CD14-positive monocyte (primary cell): ENCODE measurements around the gene TTC7B. TPM values are rescaled to one million over a fixed set of nuclear protein-coding genes. Genes with fewer than 3 reads are reported as not detected.

ENCODE experiments used
- DNase-seq, 3 donors: peaks; one replicate each; pipeline ENCODE4 v3.0.0-alpha.2; 2011 to 2022
- H2AFZ ChIP-seq: 2 replicates; pipeline ENCODE4 v1.6.0; 2012; ENCODE audit warnings: mild to moderate bottlenecking, low read depth, low read length, inconsistent platforms; ENCODE audit not compliant: insufficient read depth, poor library complexity, severe bottlenecking
- H3K27ac ChIP-seq, 2 donors: 1 replicate in 1 of 2; 2 replicates in 1 of 2; pipeline ENCODE4 v1.5.1; 2012 to 2013; ENCODE audit warnings: low read length in 2 of 2, control low read depth in 1 of 2, inconsistent platforms in 1 of 2, low read depth in 1 of 2, mild to moderate bottlenecking in 1 of 2
- H3K27me3 ChIP-seq, 2 donors: one replicate each; pipeline versions ENCODE4 v1.6.0 to v1.6.1; 2011 to 2013; ENCODE audit warnings: low read length in 2 of 2; ENCODE audit not compliant: control insufficient read depth in 2 of 2, insufficient read depth in 2 of 2
- H3K36me3 ChIP-seq, 2 donors: replicated peaks in 1 of 2; 1 replicate in 1 of 2; 2 replicates in 1 of 2; pipeline versions ENCODE4 v1.5.1 to v1.6.1; 2012 to 2013; ENCODE audit warnings: low read length in 2 of 2, control low read depth in 1 of 2, inconsistent platforms in 1 of 2, mild to moderate bottlenecking in 1 of 2; ENCODE audit not compliant: insufficient read depth in 2 of 2, control insufficient read depth in 1 of 2
- H3K4me1 ChIP-seq, 2 donors: 1 replicate in 1 of 2; 2 replicates in 1 of 2; pipeline versions ENCODE4 v1.5.1 to v1.6.1; 2012 to 2013; ENCODE audit warnings: low read length in 2 of 2, control low read depth in 1 of 2, inconsistent platforms in 1 of 2, mild to moderate bottlenecking in 1 of 2, moderate library complexity in 1 of 2; ENCODE audit not compliant: insufficient read depth in 2 of 2, control insufficient read depth in 1 of 2
- H3K4me2 ChIP-seq: replicated peaks from 2 replicates; pipeline ENCODE3; 2012; ENCODE audit warnings: low read length, moderate library complexity, mild to moderate bottlenecking; ENCODE audit not compliant: poor library complexity, severe bottlenecking; ENCODE audit errors: extremely low read depth
- H3K4me3 ChIP-seq, 3 experiments: fragments of 200-600 bp in 1 of 3; sonication (generic) in 1 of 3; replicated peaks in 1 of 3; 1 replicate in 2 of 3; 2 replicates in 1 of 3; pipeline ENCODE4 v1.5.1; 2011 to 2013; ENCODE audit warnings: low read length in 3 of 3, mild to moderate bottlenecking in 3 of 3, control low read depth in 2 of 3, low read depth in 2 of 3, inconsistent platforms in 1 of 3, moderate library complexity in 1 of 3
- H3K79me2 ChIP-seq: 2 replicates; pipeline ENCODE4 v1.6.0; 2012; ENCODE audit warnings: mild to moderate bottlenecking, control low read depth, inconsistent platforms, low read length, moderate library complexity; ENCODE audit not compliant: insufficient read depth
- H3K9ac ChIP-seq: 2 replicates; pipeline ENCODE4 v1.6.0; 2017; ENCODE audit warnings: low read length, mild to moderate bottlenecking; ENCODE audit not compliant: insufficient read depth, poor library complexity, severe bottlenecking
- H3K9me3 ChIP-seq, 2 donors: replicated peaks in 1 of 2; 1 replicate in 1 of 2; 2 replicates in 1 of 2; pipeline versions ENCODE4 v1.5.1 to v1.6.1; 2012 to 2013; ENCODE audit warnings: low read length in 2 of 2, control low read depth in 1 of 2; ENCODE audit not compliant: control insufficient read depth in 1 of 2, insufficient read depth in 1 of 2
- H4K20me1 ChIP-seq: 2 replicates; pipeline ENCODE4 v1.6.0; 2012; ENCODE audit warnings: mild to moderate bottlenecking, low read length, control low read depth, moderate library complexity; ENCODE audit not compliant: insufficient read depth
- H3K27ac Mint-ChIP-seq, 7 donors: one replicate each; pipeline ENCODE4 v1.8.0; 2020; ENCODE audit warnings: mild to moderate bottlenecking in 7 of 7, mixed read lengths in 7 of 7, moderate library complexity in 6 of 7, inconsistent platforms in 2 of 7
- H3K27me3 Mint-ChIP-seq, 3 donors: one replicate each; pipeline ENCODE4 v1.8.0; 2021 to 2022; ENCODE audit warnings: low read depth in 3 of 3, mild to moderate bottlenecking in 3 of 3, mixed read lengths in 3 of 3, moderate library complexity in 3 of 3, inconsistent platforms in 1 of 3
- H3K36me3 Mint-ChIP-seq, 2 donors: one replicate each; pipeline ENCODE4 v1.8.0; 2020; ENCODE audit warnings: mixed read lengths in 2 of 2, inconsistent platforms in 1 of 2, mild to moderate bottlenecking in 1 of 2
- H3K4me1 Mint-ChIP-seq: one replicate; pipeline ENCODE4 v1.8.0; 2020; ENCODE audit warnings: mild to moderate bottlenecking, mixed read lengths
- H3K4me3 Mint-ChIP-seq, 2 donors: one replicate each; pipeline ENCODE4 v1.8.0; 2020; ENCODE audit warnings: mild to moderate bottlenecking in 2 of 2, mixed read lengths in 2 of 2, moderate library complexity in 1 of 2
- H3K9me3 Mint-ChIP-seq, 7 donors: one replicate each; pipeline ENCODE4 v1.8.0; 2020 to 2022; ENCODE audit warnings: mixed read lengths in 7 of 7, mild to moderate bottlenecking in 6 of 7, moderate library complexity in 6 of 7, inconsistent platforms in 2 of 7
- CTCF ChIP-seq: fragments of 200-600 bp; IDR thresholded peaks from one replicate; pipeline ENCODE4 v1.8.0; 2022; ENCODE audit warnings: antibody characterized with exemption, mild to moderate bottlenecking
- WGBS: methylation state at CpG from one replicate; pipeline ENCODE4 v1.1.5; 2013; ENCODE audit warnings: missing lambda C conversion rate; ENCODE audit not compliant: insufficient coverage; 5-methylcytosine and 5-hydroxymethylcytosine counted together
- intact Hi-C, 2 donors: fragments of 100-400 bp; cut with micrococcal nuclease; formaldehyde crosslinking; loops; one replicate each; pipeline versions ENCODE4 v1.15.0 to v1.15.1; 2023
- polyA plus RNA-seq, 3 donors: library from polyadenylated mRNA; depleted of rRNA in 1 of 3; unstranded in 2 of 3; stranded (reverse) in 1 of 3; fragments of 300-500 nt in 2 of 3; fragments of >200 nt in 1 of 3; fragmentation: Illumina TruSeq in 2 of 3; gene quantifications; 1 replicate in 2 of 3; 2 replicates in 1 of 3; pipeline ENCODE4 v1.2.3, GENCODE V29; 2012 to 2021

The TTC7B gene
- polyA plus RNA-seq, 3 donors, result 0.87 to 2.6 (median 1.2) TPM

GRCh38 chr14:90587252-90587910, 228.8 kb downstream of the TTC7B start:
- Mint-ChIP-seq H3K4me3 (no peak overlapping the region), H3K36me3 (peaks cover 0 to 3% of the 10 kb centered on the region in 2 donors), H3K27me3 (peaks cover 0 to 4% (median 0%) of the 10 kb centered on the region in 3 donors), H3K4me1 (no peaks in the 10 kb centered on the region), H3K27ac (peak overlapping the region in 1 of 7 donors; percentile 10), H3K9me3 (no peaks in the 10 kb centered on the region)
- H3K9me3 ChIP-seq, result no peaks in the 10 kb centered on the region
- WGBS, result 100% methylated on average over 4 of the region's 6 CpGs
- H3K27ac ChIP-seq, result no peak overlapping the region
- TF ChIP-seq CTCF, result no peak
- no peaks in the 10 kb centered on the region for H4K20me1 ChIP-seq
- no peaks in the 10 kb centered on the region for H3K79me2 ChIP-seq
- no peak overlapping the region for H3K4me3 ChIP-seq
- no peak for DNase-seq
- no peak overlapping the region for H2AFZ ChIP-seq
- no peaks in the 10 kb centered on the region for H3K27me3 ChIP-seq
- H3K36me3 ChIP-seq, result no peaks in the 10 kb centered on the region
- H3K9ac ChIP-seq, result no peak overlapping the region
- no peaks in the 10 kb centered on the region for H3K4me1 ChIP-seq
- intact Hi-C loops, result no loop called here
- no peak overlapping the region for H3K4me2 ChIP-seq

GRCh38 chr14:90585106-90585505, 231.1 kb downstream of the TTC7B start:
- H3K36me3 ChIP-seq, result no peaks in the 10 kb centered on the region
- no peak for DNase-seq
- no peak overlapping the region for H2AFZ ChIP-seq
- Mint-ChIP-seq H3K36me3 (peaks cover 0 to 2% of the 10 kb centered on the region in 2 donors), H3K4me3 (no peak overlapping the region), H3K27me3 (peaks cover 0 to 7% (median 0%) of the 10 kb centered on the region in 3 donors), H3K4me1 (no peaks in the 10 kb centered on the region), H3K27ac (no peak overlapping the region), H3K9me3 (no peaks in the 10 kb centered on the region)
- TF ChIP-seq CTCF, result no peak
- H3K4me1 ChIP-seq, result no peaks in the 10 kb centered on the region
- no peaks in the 10 kb centered on the region for H3K79me2 ChIP-seq
- WGBS, result 100% methylated on average over 8 of the region's 8 CpGs
- H3K27me3 ChIP-seq, result no peaks in the 10 kb centered on the region
- H3K4me3 ChIP-seq, result no peak overlapping the region
- H4K20me1 ChIP-seq, result no peaks in the 10 kb centered on the region
- intact Hi-C loops, result no loop called here
- H3K9me3 ChIP-seq, result no peaks in the 10 kb centered on the region
- H3K9ac ChIP-seq, result no peak overlapping the region
- H3K27ac ChIP-seq, result no peak overlapping the region
- no peak overlapping the region for H3K4me2 ChIP-seq
